D721Med (cell line): ENCODE results near the gene PCSK6.

Experiments
- DNase-seq: peaks from one replicate; pipeline ENCODE4 v3.0.0; 2011; ENCODE audit warnings: low spot score; ENCODE audit not compliant: insufficient read length
- FAIRE-seq: peaks from 2 replicates; lab custom pipeline; 2011; peaks lifted over from hg19 to GRCh38; lab: Jason Lieb, UNC
- TF ChIP-seq, protein P1 (sequence below): IDR thresholded peaks from 2 replicates; pipeline ENCODE4 v1.5.1; 2012; ENCODE audit warnings: mild to moderate bottlenecking, control low read depth; ENCODE audit not compliant: insufficient read depth; ENCODE audit errors: missing control alignments

PCSK6 gene

DNA sequence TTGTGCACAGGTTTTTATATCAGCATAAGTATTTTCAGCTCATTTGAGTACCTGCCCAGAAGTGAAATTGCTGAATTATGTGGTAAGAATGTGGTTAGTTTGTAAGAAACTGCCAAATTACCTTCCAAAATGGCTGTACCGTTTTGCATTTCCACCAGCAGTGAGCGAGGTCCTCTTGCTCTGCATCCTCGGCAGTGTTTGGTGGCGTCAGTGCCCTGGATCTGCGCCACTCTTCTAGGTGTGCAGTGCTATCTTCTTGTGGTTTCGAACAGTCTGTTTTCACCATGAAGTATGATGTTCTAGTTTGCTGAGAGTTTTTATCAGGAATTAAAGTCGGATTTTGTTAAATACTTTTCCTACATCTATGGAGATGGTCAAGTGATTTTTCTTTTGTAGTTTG lies 24.8 kb upstream of the PCSK6 start:
- DNase-seq (no peak), FAIRE-seq (no peak)
- TF ChIP-seq, protein P1, sequence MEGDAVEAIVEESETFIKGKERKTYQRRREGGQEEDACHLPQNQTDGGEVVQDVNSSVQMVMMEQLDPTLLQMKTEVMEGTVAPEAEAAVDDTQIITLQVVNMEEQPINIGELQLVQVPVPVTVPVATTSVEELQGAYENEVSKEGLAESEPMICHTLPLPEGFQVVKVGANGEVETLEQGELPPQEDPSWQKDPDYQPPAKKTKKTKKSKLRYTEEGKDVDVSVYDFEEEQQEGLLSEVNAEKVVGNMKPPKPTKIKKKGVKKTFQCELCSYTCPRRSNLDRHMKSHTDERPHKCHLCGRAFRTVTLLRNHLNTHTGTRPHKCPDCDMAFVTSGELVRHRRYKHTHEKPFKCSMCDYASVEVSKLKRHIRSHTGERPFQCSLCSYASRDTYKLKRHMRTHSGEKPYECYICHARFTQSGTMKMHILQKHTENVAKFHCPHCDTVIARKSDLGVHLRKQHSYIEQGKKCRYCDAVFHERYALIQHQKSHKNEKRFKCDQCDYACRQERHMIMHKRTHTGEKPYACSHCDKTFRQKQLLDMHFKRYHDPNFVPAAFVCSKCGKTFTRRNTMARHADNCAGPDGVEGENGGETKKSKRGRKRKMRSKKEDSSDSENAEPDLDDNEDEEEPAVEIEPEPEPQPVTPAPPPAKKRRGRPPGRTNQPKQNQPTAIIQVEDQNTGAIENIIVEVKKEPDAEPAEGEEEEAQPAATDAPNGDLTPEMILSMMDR: no peak

DNA sequence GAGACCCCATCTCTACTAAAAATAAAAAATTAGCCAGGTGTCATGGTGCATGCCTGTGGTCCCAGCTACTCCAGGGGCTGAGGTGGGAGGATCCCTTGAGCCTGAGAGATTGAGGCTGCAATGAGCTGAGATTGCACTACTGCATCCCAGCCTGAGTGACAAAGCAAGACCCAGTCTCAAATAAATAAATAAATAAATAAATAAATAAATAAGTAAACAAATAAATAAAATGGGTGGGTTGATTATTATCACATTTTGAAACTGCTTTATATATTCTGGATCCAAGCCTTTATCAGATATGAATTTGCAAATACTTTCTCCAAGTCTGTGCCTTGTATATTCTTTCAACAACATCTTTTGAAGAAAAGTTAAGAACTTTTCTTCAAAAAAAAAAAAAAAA lies 22.2 kb upstream of the PCSK6 start:
- DNase-seq: no peak
- TF ChIP-seq, protein P1: no peak
- no peak for FAIRE-seq

DNA sequence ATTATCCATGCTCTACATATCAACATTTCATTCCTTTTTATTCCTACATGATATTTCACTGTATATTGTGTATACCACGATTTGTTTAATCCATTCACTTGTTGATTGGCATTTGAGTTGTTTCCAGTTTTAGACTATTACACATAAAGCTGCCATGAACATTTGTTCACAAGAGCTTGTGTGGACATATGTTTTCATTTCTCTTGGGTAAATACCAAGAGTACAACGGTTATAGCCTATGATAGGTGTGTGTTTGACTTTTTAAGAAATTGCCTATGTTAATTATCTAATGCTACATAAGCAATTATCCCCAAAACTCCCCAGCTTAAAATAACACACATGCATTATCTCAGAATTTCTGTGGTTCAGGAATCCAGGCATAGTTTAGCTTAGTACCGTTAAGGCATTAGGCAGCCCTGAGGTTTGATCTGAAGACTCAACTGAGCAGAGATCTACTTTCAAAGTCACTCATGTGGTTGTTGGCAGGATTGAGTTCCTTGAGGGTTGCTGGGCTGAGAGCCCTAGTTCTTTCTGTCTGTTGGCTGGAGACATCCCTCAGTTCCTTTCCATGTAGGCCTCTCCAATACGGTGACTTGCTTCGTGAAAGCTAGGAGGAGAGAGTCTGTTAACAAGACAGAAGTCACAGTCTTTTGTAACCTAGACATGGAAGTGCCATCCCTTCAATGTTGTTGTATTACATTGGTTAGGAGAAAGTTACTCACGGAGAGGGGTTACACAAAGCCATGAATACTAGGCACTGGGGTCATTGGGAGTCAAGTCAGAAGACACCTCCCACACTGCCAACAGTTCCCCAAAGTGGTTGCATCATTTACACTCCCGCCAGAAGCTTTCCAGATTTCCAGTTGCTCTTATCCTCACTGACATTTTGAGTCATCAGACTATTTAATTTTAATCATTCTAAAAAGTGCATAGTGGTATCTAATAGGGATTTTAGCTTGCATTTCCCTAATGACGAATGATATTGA lies 21.0 kb upstream of the PCSK6 start:
- TF ChIP-seq, protein P1: no peak
- DNase-seq (no peak), FAIRE-seq (no peak)

DNA sequence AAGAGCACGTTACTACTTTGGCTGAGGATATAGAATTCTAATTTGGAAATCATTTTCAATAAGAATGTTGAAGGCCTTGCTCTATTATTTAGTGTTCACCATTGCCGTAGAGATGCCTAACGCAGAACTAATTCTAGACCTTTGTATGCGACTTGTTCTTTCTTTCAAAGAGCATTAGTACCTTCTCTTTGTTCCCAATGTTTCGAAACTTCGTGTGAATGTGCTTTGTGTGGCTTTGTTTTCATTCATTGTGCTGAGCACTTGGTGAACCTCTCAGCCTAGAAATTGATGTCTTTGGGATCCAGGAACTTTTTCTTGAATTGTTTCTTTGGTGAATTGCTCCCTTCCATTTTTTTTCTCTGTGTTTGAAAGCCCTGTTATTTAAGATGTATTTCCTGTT lies 19.8 kb upstream of the PCSK6 start:
- TF ChIP-seq, protein P1: no peak
- no peak for DNase-seq
- no peak for FAIRE-seq

DNA sequence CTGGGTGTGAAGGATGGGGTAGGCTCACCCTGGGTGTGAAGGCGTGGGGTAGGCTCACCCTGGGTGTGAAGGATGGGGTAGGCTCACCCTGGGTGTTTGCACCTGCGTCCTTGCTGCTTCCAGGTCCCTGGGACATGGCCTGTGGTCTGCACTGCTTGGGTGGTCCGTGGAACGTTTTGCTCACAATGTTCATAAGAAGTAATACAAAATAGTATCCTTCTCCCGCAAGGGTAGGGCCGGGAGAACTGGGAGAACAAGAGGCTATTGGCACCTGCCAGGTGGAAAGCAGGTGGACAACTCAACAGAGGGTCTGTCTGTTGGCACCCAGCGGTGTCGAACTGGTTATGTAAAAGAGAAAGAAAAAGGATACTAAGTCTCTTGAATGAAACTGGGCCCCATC lies 17.0 kb upstream of the PCSK6 start:
- FAIRE-seq (no peak), DNase-seq (no peak)
- TF ChIP-seq, protein P1: no peak

DNA sequence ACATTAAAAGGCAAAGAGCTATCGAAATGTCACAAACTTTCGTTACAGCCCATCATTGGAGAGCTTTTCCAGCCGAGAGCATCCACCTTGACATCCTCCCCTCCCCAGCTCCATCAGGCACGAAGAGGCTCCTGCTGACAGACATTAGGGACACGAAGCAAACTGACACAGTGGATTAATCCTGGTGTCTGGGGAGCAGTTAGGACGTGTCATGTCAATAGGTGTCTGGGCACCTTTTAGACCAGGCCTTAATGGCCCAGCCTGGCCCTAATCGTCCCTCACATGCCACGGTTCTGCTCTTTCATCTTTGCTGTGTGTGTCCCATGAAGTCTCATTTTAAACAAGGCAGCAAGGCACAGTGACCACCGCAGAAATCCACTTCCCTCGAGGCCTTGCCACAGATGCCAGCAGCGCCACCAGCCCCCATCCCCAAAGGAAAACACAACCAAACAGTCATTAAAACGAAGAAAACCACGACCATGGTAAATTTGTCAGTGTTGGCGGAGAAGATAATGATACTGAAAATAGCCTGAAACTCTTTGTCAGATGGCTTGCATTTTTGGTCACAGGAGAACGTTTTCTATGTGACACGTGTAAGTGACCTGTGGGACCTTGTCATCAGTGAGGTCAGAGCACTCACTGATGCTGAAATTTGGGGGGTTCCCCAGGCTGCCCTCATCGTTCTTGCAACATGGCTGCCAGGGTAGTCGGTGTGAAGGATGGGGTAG lies 16.3 kb upstream of the PCSK6 start:
- TF ChIP-seq, protein P1: no peak
- DNase-seq (no peak), FAIRE-seq (no peak)
